GM18858 (cell line): Measurements from ENCODE around the gene LRRC8A.
"Not testable (repeated sequence)": the region's sequence is repeated elsewhere in the genome, so short reads cannot be mapped to it uniquely, and the experiment has no call there.

Source experiments
- ATAC-seq: cut with Tn5 transposase; IDR thresholded peaks from one replicate; pipeline ENCODE4 v1.9.1; 2021; ENCODE audit not compliant: unreplicated experiment

LRRC8A gene

GRCh38 chr9:128947527-128948301, 65.8 kb downstream of the LRRC8A start, which contains the start of the genes DOLK and NUP188:
Gene DOLK (minus strand): TSS chr9:128947603. CDS start chr9:128947303, 300 bp downstream.
Gene NUP188 (plus strand): TSS chr9:128947699. CDS start chr9:128947720, 21 bp downstream.
- peak; percentile 59 for ATAC-seq

- ATAC-seq: not testable (repeated sequence)
Measured at GRCh38 chr9:128961403-128961802, 79.5 kb downstream of the LRRC8A start.
